ENCODE data around the gene CYTH3.
"Not testable (repeated sequence)": the region's sequence is repeated elsewhere in the genome, so short reads cannot be mapped to it uniquely, and the experiment has no call there.

Gene CYTH3

DNA sequence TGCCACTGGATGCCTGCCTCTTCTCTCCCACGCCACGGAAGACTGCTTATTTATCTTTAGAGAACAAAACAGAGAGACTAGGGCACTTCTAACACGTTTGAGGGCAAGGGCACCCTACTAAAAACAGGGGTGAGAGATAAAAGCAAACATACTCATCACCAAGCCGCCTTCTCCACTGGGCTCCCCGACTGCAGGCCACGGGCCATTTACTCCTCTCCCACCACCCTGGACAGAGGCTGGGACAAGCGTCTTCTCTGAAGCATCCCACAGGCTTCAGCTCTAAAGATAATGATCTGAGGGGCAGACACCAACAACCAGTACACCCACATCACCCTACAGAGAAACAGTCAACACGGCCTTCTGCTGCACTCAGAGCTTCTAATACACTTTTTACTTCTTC, 78.7 kb downstream of the CYTH3 start:
- DNase-seq (ENCODE audit: low read depth in 2 of 2): no peak

DNA sequence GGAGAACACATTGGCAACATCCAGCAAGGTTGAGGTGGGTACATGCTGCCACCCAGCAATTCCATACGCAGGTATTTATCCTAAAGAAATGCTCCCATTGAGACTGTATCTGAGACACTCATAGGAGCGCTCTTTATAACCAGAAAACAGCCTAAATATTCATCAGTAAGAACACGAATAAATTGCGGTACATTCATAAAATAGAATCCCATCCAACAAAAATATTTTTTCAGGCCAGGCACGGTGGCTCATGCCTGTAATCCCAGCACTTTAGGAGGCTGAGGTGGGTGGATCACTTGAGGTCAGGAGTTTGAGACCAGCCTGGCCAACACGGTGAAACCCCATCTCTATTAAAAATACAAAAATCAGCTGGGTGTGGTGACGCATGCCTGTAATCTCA, 81.9 kb downstream of the CYTH3 start:
- DNase-seq (ENCODE audit: low read depth in 2 of 2): not testable (repeated sequence)

DNA sequence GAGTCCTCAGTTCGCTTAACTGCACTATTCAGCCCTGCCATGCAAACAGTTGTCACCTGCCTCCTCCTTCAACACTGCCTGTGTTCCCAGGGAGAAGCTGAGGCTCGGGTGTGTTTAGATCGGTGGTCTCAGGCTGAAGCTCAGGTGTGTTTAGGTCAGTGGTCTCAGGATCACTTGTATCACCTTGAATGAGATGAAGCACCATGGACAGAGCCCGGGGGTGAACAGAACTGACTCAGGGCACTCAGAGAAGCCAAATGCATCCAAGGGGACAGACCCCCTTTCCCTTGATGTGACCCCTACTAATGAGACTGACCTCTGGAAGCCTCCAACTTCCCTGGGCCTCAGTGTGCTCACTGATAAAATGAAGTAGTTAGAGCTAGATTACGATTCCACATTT, 84.0 kb downstream of the CYTH3 start:
- DNase-seq (ENCODE audit: low read depth in 2 of 2): no peak

DNA sequence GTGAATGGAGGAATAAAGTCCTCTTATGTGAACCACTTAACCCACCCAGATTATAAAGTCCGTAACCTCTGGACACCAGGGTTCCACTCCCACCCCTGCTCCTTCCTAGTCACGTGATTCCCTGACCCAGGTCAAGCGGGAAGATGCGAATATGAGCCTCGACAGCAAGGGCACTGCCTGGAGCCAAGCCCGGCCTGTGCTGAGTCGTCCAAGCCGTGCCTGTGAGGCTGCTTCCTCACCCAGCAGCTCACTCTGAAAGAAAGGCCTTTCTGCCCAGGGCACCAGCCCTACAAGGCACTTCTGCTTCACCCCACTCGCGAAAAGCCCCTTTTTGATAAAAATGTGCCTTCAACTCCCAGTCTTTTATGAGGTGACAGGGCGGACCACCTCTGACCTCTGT, 85.8 kb downstream of the CYTH3 start:
- DNase-seq (ENCODE audit: low read depth in 2 of 2): no peak

GRCh38 chr7:6182993-6183392, 89.4 kb downstream of the CYTH3 start:
- DNase-seq (ENCODE audit: low read depth in 2 of 2): no peak

DNA sequence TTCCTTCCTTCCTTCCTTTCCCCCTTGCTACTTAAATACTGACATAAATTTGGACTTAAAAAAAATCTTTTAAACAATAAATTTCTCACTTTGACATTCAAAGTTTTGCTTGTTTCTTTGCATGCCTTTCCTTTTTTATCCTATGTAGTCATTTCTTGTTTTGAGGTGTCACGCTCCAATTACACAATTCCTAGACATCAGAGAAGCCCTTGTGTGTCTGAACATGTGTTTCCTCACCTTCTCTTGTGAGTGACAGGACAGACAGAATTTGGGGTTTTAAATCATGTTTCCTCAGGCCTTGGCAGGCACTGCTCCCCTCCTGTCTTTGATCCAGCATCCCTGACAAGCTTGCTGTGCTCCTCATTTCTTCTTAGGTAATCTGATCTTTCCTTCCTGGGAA, 91.3 kb downstream of the CYTH3 start:
- DNase-seq (ENCODE audit: low read depth in 2 of 2): no peak

GRCh38 chr7:6180344-6180725, 92.1 kb downstream of the CYTH3 start:
- DNase-seq (ENCODE audit: low read depth in 2 of 2): no peak

DNA sequence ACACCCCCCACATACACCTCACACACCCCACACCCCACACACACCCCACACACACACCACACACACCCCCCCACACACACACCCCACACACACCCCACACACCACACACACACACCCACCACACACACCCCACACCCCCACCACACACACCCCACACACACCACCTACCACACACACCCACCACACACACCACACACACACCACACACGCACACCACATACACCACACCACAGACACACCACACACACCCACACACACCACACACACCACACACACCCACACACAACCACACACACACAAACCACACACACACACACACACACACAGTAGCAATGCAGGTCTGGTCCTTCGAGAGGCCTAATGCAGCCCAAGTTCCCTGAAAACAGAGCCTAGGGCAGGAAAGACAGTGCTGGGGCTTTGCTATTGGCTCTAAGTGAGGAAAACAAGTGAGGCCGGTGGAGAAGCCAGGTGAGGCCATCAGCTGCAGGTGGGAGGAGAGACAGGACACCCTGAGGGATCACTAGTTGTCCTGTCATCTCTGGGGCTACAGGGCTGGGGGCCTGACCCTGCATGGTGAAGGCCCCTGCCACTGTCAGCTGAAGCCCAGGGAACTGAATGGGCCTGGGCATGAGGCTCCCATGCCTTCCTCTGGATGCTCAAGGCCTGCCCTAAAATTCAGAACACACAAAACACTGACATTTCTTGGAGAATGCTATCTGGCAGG, 92.6 kb downstream of the CYTH3 start:
- DNase-seq (ENCODE audit: low read depth in 2 of 2): no peak

DNA sequence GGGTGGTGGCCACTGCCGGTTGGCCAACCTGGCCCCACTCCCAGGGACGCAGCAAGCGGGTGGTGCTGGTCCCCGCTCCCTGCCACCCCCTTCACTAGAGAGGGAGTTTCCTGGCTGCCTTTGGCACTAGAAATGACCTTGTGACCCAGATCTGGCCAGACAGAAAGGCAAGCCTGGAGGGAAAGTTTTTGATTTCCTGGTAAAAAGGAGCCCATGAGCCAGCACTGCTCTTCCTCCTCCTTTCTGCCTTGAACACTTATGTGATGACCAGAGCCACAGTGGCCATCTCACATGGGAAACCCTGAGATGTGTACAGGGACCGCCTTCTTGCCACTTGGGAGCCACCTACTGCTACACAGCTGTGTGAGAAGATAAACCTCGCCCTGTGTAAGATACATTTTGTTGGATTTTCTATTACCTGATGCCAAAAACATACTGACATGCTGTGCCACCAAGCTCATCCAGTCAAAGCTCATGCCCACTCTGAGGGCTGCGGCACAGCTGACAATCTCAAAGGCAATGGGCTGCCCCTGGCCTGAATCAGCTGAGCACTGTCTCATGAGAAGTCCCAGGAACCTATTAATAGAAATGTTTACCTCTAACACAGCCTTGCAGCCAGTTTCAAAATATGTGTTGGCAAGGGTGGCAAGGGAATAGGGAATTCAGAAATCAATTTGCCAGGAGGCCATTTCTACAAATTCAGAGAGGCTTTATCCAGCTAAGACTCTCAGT, 94.0 kb downstream of the CYTH3 start:
- DNase-seq (ENCODE audit: low read depth in 2 of 2): no peak

DNA sequence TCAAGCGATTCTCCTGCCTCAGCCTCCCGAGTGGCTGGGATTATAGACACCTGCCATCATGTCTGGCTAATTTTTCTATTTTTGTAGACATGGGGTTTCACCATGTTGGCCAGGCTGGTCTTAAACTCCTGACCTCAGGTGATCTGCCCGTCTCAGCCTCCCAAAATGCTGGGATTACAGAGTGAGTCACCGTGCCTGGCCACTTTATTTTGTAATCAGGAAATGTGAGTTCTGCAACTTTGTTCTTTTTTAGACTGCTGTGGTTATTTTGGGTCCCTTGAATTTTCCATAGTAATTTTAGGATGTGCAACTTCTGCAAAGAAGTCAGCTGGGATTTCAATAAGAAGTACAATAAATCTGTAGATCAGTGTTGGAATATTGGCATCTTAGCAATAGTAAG, 96.8 kb downstream of the CYTH3 start:
- no peak for DNase-seq (ENCODE audit: low read depth in 2 of 2)

GRCh38 chr7:6172910-6173295, 99.5 kb downstream of the CYTH3 start:
- DNase-seq (ENCODE audit: low read depth in 2 of 2): no peak

DNA sequence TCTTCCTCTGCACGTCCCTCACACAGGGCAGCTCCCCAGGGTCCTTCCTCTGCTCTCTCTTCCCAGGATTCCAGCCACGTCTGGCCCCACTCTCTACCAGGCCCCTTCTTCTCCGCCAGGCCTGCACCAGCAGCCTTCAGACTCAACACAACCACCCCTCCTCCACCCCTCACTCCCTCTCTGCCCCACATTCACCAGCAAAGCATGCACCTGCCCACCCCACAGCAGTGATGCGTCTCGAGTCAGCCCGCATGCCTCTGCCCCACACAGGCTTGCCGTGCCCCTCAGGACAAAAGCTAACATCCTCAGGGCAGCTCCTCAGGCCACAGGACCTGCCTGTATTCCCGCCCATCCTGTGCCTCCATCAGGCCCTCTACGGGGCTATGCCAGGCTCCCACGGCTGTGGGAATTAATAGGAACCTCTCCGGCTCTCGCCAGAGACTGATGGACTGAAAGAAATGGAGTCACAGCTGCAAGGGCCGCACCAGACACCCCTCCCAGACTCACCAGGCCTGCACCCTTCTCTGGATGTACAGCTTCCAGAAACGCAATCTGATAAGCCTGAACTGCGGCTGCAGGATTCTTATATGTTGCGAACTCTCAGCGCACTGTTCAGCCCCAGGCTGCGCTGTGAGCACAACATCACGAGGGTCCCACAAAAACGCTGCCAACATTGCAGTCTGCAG, 100.1 kb downstream of the CYTH3 start:
- no peak for DNase-seq (ENCODE audit: low read depth in 2 of 2)

DNA sequence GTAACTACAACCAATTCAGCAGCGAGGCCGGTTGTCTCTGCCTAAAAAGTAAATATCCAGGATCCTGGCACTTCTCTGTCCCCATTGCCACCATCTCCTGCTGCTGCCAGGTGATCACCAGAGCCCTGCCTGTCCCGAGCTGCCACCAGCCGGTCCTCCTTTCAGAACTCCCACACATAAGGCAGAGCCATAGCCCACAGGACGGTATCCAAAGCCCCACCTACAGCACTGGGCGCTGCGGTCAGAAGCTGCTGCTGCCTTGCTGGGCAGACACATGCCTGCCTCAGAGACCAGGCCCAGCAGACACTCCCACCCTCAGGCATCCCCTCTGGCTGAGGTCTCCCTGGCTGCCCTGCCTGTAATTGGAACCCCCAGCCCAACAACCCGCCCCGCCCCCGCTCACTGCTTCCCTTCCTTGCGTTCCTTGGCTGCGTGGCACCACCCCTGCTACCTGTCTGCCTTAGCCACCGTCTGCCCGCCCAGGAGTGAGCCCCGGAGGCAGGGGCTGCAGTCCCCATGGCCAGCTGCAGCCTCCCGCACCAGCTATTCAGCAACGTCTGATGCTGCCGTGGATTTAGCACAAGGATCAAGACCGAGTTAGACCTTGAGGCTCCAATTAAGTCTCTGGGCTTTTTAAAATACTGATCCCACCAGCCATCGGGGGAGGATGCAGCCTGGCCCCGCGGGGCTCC, 100.7 kb downstream of the CYTH3 start:
- DNase-seq (ENCODE audit: low read depth in 2 of 2): no peak

- DNase-seq (ENCODE audit: low read depth in 2 of 2): no peak
These were observed 101.6 kb downstream of the CYTH3 start for GRCh38 chr7:6170571-6171531.

GRCh38 chr7:6169805-6170520, 102.5 kb downstream of the CYTH3 start:
- no peak for DNase-seq (ENCODE audit: low read depth in 2 of 2)

DNA sequence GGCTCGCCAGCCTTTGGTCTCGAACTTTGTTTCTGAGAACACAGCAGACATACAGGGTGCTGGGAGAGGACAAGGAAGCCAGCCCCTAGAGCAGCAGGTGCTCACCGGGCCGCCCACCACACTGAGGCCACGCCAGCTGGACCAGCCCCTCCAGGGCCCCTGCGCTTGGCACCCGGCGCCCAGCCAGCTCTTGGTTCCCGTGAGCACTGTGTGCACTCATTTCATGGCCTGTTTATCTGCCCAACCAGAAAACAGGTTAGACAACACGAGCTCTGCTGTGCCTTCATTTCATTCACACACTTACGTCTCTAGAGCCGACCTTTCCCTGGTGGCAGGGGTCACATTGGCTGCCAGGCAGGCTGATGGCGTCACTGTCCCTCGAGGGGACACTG, 104.0 kb downstream of the CYTH3 start:
- no peak for DNase-seq (ENCODE audit: low read depth in 2 of 2)

- DNase-seq (ENCODE audit: low read depth in 2 of 2): no peak
These were observed 104.6 kb downstream of the CYTH3 start for GRCh38 chr7:6167587-6168476.

- no peak for DNase-seq (ENCODE audit: low read depth in 2 of 2)
These were observed 105.3 kb downstream of the CYTH3 start for GRCh38 chr7:6167004-6167551.

GRCh38 chr7:6166443-6166891, 106.0 kb downstream of the CYTH3 start:
- no peak for DNase-seq (ENCODE audit: low read depth in 2 of 2)

Data from stimulated activated CD4-positive, alpha-beta T cell treated with anti-CD3 and anti-CD28 coated beads, Interleukin-12 subunit alpha, Interleukin-12 subunit beta, amount 100 ng/mL, for 24 hours (primary cell).